OCI-LY1 (cell line): Measurements from ENCODE around the gene TPST2.

Experiments used
- H2AFZ ChIP-seq: fragments of 200-600 bp; sonication (generic), shearing (Covaris generic); 2 replicates; pipeline ENCODE4 v1.6.0; 2014; ENCODE audit warnings: antibody characterized with exemption, mild to moderate bottlenecking, low read length
- H3F3A ChIP-seq: fragments of 200-600 bp; sonication (generic), shearing (Covaris generic); 2 replicates; pipeline ENCODE4 v1.6.0; 2014; ENCODE audit warnings: mild to moderate bottlenecking, antibody characterized with exemption, low read length, moderate library complexity; ENCODE audit not compliant: insufficient read depth
- H3K27ac ChIP-seq: fragments of 200-600 bp; sonication (generic); 2 replicates; pipeline ENCODE4 v1.5.1; 2014; ENCODE audit warnings: low read length, mixed run types, mild to moderate bottlenecking, low read depth; ENCODE audit not compliant: poor library complexity, severe bottlenecking
- H3K27me3 ChIP-seq: fragments of 200-600 bp; sonication (generic); 2 replicates; pipeline ENCODE4 v1.6.0; 2014; ENCODE audit warnings: antibody characterized with exemption, mild to moderate bottlenecking, low read length, moderate library complexity; ENCODE audit not compliant: insufficient read depth
- H3K36me3 ChIP-seq: fragments of 200-600 bp; sonication (generic); 2 replicates; pipeline ENCODE4 v1.6.1; 2014; ENCODE audit warnings: mild to moderate bottlenecking, antibody characterized with exemption, low read length, moderate library complexity, mixed read lengths; ENCODE audit not compliant: insufficient read depth
- H3K4me1 ChIP-seq: fragments of 200-600 bp; sonication (generic); 2 replicates; pipeline ENCODE4 v1.5.1; 2014; ENCODE audit warnings: mild to moderate bottlenecking, low read length, moderate library complexity; ENCODE audit not compliant: insufficient read depth, severe bottlenecking
- H3K4me2 ChIP-seq: fragments of 200-600 bp; sonication (generic), shearing (Covaris generic); 2 replicates; pipeline ENCODE4 v1.6.1; 2014; ENCODE audit warnings: low read length
- H3K4me3 ChIP-seq: fragments of 200-600 bp; sonication (generic); 2 replicates; pipeline ENCODE4 v1.5.1; 2014; ENCODE audit warnings: low read length, low read depth, mild to moderate bottlenecking, mixed read lengths; ENCODE audit not compliant: poor library complexity, severe bottlenecking
- H3K79me2 ChIP-seq: fragments of 200-600 bp; shearing (Covaris generic); 2 replicates; pipeline ENCODE4 v1.6.1; 2016; ENCODE audit warnings: mixed run types, low read length, mixed read lengths; ENCODE audit not compliant: insufficient read depth
- H3K9ac ChIP-seq: fragments of 200-600 bp; sonication (generic), shearing (Covaris generic); 2 replicates; pipeline ENCODE4 v1.6.1; 2014; ENCODE audit warnings: mild to moderate bottlenecking, low read length, mixed read lengths
- H3K9me2 ChIP-seq: fragments of 200-600 bp; sonication (generic), shearing (Covaris generic); 2 replicates; pipeline ENCODE4 v1.6.1; 2014; ENCODE audit warnings: low read depth, mild to moderate bottlenecking, low read length, mixed read lengths
- H3K9me3 ChIP-seq: fragments of 200-600 bp; shearing (Covaris generic); 2 replicates; pipeline ENCODE4 v1.6.1; 2014; ENCODE audit warnings: low read length, mixed read lengths
- H4K20me1 ChIP-seq: fragments of 200-600 bp; sonication (generic), shearing (Covaris generic); 2 replicates; pipeline ENCODE4 v1.6.0; 2016; ENCODE audit warnings: mild to moderate bottlenecking, low read length; ENCODE audit not compliant: insufficient read depth
- CTCF ChIP-seq: fragments of 200-600 bp; sonication (generic), shearing (Covaris generic); IDR thresholded peaks from 2 replicates; pipeline ENCODE4 v1.5.1; 2017; ENCODE audit warnings: mild to moderate bottlenecking, antibody characterized with exemption, low read length, moderate library complexity, mixed read lengths
- EZH2 ChIP-seq: fragments of 200-600 bp; sonication (generic), shearing (Covaris generic); IDR thresholded peaks from 2 replicates; pipeline ENCODE4 v1.8.0; 2017; ENCODE audit warnings: borderline replicate concordance, mixed run types, mild to moderate bottlenecking, antibody characterized with exemption, low read length, moderate library complexity, mixed read lengths

TPST2 gene

GRCh38 chr22:26545827-26546226 lies 44.1 kb downstream of the TPST2 start:
- no peaks in the 10 kb centered on the region for H3K27me3 ChIP-seq
- no peaks in the 10 kb centered on the region for H3K9me3 ChIP-seq
- peaks cover 69% of the 10 kb centered on the region for H3K4me1 ChIP-seq
- H3K4me3 ChIP-seq = no peak overlapping the region
- H3K9ac ChIP-seq = no peak overlapping the region
- no peak overlapping the region for H3K4me2 ChIP-seq
- H3K79me2 ChIP-seq = no peaks in the 10 kb centered on the region
- TF ChIP-seq CTCF (no peak), EZH2 (no peak)
- no peaks in the 10 kb centered on the region for H4K20me1 ChIP-seq
- H3K9me2 ChIP-seq = no peaks in the 10 kb centered on the region
- no peaks in the 10 kb centered on the region for H3F3A ChIP-seq
- H3K36me3 ChIP-seq = peaks cover 36% of the 10 kb centered on the region
- H3K27ac ChIP-seq = peak overlapping the region; percentile 14
- H2AFZ ChIP-seq = no peak overlapping the region

- Histone ChIP-seq H3K4me3 (no peak overlapping the region), H3K9me3 (no peaks in the 10 kb centered on the region), H3K9me2 (no peaks in the 10 kb centered on the region), H3K9ac (no peak overlapping the region), H3K79me2 (no peaks in the 10 kb centered on the region), H3K36me3 (peaks cover 40% of the 10 kb centered on the region), H3K27me3 (no peaks in the 10 kb centered on the region), H2AFZ (no peak overlapping the region), H3K4me1 (peaks cover 69% of the 10 kb centered on the region), H3K4me2 (no peak overlapping the region), H3K27ac (no peak overlapping the region), H4K20me1 (no peaks in the 10 kb centered on the region), H3F3A (no peaks in the 10 kb centered on the region)
- TF ChIP-seq CTCF (no peak), EZH2 (no peak)
Observed at GRCh38 chr22:26545385-26545784, 44.5 kb downstream of the TPST2 start.

- H3K27me3 ChIP-seq = no peaks in the 10 kb centered on the region
- no peak overlapping the region; the same call in 1 of the 2 replicates for H3K9ac ChIP-seq
- no peaks in the 10 kb centered on the region for H3K79me2 ChIP-seq
- TF ChIP-seq EZH2 = no peak
- TF ChIP-seq CTCF = no peak
- peak overlapping the region; percentile 88 for H3K27ac ChIP-seq
- peaks cover 65% of the 10 kb centered on the region for H3K4me1 ChIP-seq
- no peaks in the 10 kb centered on the region for H3K9me3 ChIP-seq
- peaks cover 49% of the 10 kb centered on the region for H3K36me3 ChIP-seq
- H3K9me2 ChIP-seq = no peaks in the 10 kb centered on the region
- H3K4me2 ChIP-seq = no peak overlapping the region
- no peak overlapping the region for H3K4me3 ChIP-seq
- no peaks in the 10 kb centered on the region for H3F3A ChIP-seq
- H4K20me1 ChIP-seq = no peaks in the 10 kb centered on the region
- H2AFZ ChIP-seq = no peak overlapping the region
Observed at GRCh38 chr22:26544489-26544888, 45.4 kb downstream of the TPST2 start.
